Measurements from ENCODE around the gene DBNL. TPM values are rescaled to one million over a fixed set of nuclear protein-coding genes. Genes with fewer than 3 reads are reported as not detected.
A peak's percentile ranks its signal among the peaks of the same experiment; 100 is the strongest.
"Not testable (repeated sequence)": the region's sequence is repeated elsewhere in the genome, so short reads cannot be mapped to it uniquely, and the experiment has no call there.

DBNL gene
- total RNA-seq (100 to 1,000 TPM in 1 of 4 donors, 10 to 100 TPM in 3; 76.7 to 124 (median 86.6) TPM), polyA plus RNA-seq (100 to 1,000 TPM in 2 of 3 donors, 10 to 100 TPM in 1; 91.9 to 149 (median 102) TPM)

DNA sequence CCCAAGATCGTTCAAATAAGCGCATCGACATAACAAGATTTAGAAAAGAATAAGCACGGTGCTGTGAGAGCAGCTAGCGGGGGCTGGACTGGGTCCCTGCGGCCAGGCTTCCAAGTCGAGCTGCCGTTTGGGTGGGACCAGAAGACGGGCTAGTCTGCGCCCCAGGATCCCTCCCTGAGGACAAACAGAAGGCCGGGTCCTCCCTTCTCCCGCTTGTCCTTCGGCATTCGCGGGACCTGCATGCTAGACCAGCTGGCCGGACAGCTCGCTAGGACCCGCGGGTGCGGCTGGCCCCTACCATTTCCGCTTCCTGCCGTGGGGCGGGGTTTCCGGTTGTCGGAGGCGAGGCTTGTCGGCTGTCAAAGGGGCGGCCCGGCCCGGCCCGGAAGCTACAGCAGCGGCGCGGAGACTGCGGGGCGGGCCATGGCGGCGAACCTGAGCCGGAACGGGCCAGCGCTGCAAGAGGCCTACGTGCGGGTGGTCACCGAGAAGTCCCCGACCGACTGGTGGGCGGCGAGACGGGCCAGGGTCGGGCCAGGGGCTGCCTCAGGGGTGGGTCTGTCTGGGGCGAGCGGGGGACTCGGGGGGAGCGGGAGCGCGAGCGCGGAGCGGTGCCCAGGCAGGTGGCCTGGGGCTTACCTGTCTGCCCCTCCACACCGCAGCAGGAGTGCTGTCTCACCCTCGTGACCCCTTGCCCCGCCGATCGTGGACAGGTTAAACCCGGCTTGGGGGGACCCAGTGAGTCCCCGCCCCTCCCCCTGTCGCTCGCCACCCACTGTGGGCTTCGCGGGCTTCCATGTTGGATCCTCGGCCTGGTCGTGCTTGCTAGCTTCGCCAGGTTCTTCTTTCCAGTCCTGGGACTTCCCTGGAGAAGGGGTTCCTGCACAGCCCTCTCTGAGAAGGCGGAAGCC, at the start of gene DBNL:
Gene DBNL (plus strand): TSS at position 388 of the 911 bp plus-strand sequence. CDS start 36 bp downstream, at position 424.
- H3K9me3 ChIP-seq: no peaks in the 10 kb centered on the region
- 0 to 1% methylated on average over 74 of the region's 74 CpGs for WGBS, 2 donors
- intact Hi-C loops (cut with DNase I): loop anchor here (2.0 to 5.0 kb wide), 3 partner anchors 26 to 448 kb away; partner anchors contain the start of genes NUDCD3 and POLM
- TF ChIP-seq EP300 (IDR thresholded peaks at IDR 0.05): no peak
- TF ChIP-seq, protein P1, sequence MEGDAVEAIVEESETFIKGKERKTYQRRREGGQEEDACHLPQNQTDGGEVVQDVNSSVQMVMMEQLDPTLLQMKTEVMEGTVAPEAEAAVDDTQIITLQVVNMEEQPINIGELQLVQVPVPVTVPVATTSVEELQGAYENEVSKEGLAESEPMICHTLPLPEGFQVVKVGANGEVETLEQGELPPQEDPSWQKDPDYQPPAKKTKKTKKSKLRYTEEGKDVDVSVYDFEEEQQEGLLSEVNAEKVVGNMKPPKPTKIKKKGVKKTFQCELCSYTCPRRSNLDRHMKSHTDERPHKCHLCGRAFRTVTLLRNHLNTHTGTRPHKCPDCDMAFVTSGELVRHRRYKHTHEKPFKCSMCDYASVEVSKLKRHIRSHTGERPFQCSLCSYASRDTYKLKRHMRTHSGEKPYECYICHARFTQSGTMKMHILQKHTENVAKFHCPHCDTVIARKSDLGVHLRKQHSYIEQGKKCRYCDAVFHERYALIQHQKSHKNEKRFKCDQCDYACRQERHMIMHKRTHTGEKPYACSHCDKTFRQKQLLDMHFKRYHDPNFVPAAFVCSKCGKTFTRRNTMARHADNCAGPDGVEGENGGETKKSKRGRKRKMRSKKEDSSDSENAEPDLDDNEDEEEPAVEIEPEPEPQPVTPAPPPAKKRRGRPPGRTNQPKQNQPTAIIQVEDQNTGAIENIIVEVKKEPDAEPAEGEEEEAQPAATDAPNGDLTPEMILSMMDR (IDR thresholded peaks at IDR 0.05): no peak
- peak; percentile 63 to 89 for TF ChIP-seq POLR2A (IDR thresholded peaks at IDR 0.05)
- TF ChIP-seq POLR2AphosphoS5 (IDR thresholded peaks at IDR 0.05): peak; percentile 76 to 93 (median 88)
- H3K4me3 ChIP-seq: peak within 1 kb of the TSS; percentile 79 to 99 (median 94)
- H3K27ac ChIP-seq: peak within 1 kb of the TSS; percentile 86 to 91 (median 88)
- DNase-seq: peak; percentile 96
- peaks cover 0 to 16% (median under 1%) of the 10 kb centered on the region in 4 donors for H3K36me3 ChIP-seq
- peaks cover 0 to 48% (median 35%) of the 10 kb centered on the region in 4 donors for H3K4me1 ChIP-seq
- no peaks in the 10 kb centered on the region for H3K27me3 ChIP-seq

DNA sequence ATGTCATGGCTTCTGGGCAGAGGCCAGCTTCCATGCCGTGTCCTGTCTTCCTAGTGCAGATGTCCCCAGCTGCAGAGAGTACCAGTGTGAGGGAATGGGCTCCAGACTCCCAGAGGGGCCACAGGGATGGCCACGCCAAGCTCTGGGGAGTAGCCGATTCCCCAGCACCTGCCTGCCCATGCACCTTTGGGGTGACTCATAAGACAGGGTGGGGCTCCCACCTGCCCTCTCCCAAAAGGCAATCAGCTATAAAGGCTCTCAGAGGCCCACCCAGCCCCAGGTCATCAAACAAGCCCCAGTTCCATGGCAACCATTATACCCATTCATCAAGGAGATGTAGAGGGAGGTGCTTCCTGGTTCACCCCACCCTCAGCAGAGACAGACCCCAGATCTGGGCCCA, 47.0 kb upstream of the DBNL start, which contains the start of gene SPDYE1:
Gene SPDYE1 (plus strand): TSS at position 366 of the 400 bp plus-strand sequence. CDS start 2,053 bp downstream, outside the sequence.
- H3K9me3 ChIP-seq; DNase-seq; H3K4me1 ChIP-seq; H3K4me3 ChIP-seq; intact Hi-C loops (cut with DNase I); H3K27ac ChIP-seq; H3K36me3 ChIP-seq; H3K27me3 ChIP-seq: not testable (repeated sequence)
- WGBS, 2 donors: 81 to 92% methylated on average over 3 of the region's 3 CpGs

DNA sequence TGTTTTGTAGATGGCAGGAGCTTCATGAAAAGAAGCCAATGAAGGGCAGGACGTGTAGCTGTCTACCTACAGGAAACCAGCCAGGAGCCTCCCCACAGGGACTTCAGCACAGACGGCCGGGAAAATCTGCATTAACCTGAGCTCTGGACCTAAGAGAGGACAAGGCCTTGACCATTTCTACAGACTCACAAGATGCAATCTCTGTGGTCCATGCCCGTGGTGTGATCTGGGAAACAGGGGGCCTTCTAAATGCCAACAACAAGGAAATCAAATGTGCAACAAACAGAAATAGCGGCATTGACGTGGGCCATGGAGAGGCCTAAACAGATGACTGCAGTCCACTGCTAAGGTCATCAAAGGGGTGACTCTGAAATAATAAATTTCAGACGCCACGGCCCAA, 32.4 kb upstream of the DBNL start:
- 90 to 94% methylated on average over 7 to 8 of the region's 8 CpGs for WGBS, 2 donors
- H3K4me3 ChIP-seq; H3K27ac ChIP-seq; DNase-seq; H3K9me3 ChIP-seq; H3K27me3 ChIP-seq; intact Hi-C loops (cut with DNase I); H3K4me1 ChIP-seq: not testable (repeated sequence)
- H3K36me3 ChIP-seq: peaks cover 0 to 33% (median 6%) of the 10 kb centered on the region in 4 donors

DNA sequence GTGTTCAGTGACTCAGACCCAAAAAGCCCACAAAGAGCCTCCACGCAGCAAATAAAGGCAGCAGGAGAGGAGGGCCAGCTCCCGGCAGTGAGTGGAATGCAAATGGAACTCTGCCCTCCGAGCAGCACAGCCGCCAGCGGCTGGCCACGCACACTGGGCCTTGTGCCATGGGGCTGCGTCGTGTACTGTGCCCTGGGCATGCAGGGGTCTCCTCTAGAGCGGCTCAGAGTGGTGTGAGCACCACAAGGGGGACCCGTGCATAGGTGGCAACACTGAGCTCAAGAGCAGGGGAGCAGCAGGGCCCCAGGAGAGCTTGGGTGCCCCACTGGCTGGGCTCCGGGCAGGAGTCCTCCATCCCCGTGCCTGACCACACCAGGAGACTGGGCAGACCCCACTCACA, 29.4 kb upstream of the DBNL start:
- H3K4me3 ChIP-seq; intact Hi-C loops (cut with DNase I); H3K27me3 ChIP-seq; H3K9me3 ChIP-seq; H3K27ac ChIP-seq; DNase-seq: not testable (repeated sequence)
- Histone ChIP-seq H3K4me1 (peaks cover 0 to 15% (median 7%) of the 10 kb centered on the region in 4 donors), H3K36me3 (peaks cover 0 to 31% (median 6%) of the 10 kb centered on the region in 4 donors)
- 93 to 95% methylated on average over 10 of the region's 12 CpGs for WGBS, 2 donors

DNA sequence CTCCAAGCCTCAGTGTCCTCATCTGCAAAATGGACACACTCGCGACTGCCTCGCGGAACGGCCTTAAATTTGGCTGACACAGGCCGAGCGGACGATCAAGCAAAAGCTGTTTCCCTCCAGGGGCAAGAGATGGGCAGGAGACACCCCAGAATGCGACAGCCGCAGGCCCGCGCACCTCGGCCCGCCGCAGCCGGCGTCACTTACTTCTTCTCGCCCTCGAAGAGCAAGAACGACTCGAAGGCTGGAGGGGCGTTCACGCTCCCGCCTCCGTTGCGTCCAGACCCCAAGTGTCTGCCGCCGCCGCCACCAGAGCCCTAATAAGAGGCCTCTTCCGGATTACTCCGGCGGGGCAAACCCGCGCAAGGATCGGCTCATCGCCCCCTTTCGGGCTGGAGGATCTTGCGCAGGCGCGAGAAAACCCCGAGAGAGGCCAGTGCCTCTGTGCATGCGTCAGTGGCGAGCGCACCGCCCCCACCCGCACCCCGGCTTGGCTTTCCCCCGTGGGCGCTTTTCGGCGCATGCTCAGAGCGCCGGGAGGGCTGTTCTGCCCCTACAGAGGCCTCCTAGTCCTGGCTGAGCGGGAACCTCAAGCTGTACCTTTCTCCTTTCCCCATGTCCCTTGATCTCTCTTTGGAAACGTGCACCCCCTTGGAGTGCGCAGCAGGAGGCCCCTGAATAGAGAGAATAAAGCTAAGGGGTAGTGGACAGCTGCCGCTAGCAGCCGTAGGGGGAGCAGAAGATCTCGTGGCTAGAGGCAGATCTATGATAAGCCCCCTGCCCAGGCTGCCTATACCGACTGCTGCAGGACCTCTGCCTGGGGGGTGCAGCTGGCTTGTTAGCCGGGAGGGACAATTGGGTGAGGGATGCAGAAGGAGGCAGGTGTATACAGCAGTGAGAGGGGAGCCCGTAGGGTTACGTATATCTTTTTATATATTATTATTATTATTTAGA, 25.4 kb upstream of the DBNL start:
- DNase-seq: peak; percentile 99
- not testable (repeated sequence) for H3K27me3 ChIP-seq, H3K9me3 ChIP-seq
- TF ChIP-seq, protein P1 (IDR thresholded peaks at IDR 0.05): peak in 3 of 4 experiments; percentile 33 to 57 (median 40)
- TF ChIP-seq EP300 (IDR thresholded peaks at IDR 0.05) (peak in 1 of 4 donors; percentile 23), POLR2A (IDR thresholded peaks at IDR 0.05) (peak in 1 of 2 donors; percentile 31), POLR2AphosphoS5 (IDR thresholded peaks at IDR 0.05) (peak; percentile 17 to 81 (median 75))
- intact Hi-C loops (cut with DNase I): loop anchor here (2.0 kb wide), 1 partner anchor 26 kb away; the partner anchor contains the start of gene DBNL
- Histone ChIP-seq H3K4me1 (peaks cover 0 to 15% (median 7%) of the 10 kb centered on the region in 4 donors), H3K27ac (peak overlapping the region; percentile 77 to 83 (median 82)), H3K4me3 (peak overlapping the region; percentile 68 to 81 (median 74)), H3K36me3 (peaks cover 0 to 16% (median under 1%) of the 10 kb centered on the region in 4 donors)
- 2 to 3% methylated on average over 62 to 63 of the region's 63 CpGs for WGBS, 2 donors

DNA sequence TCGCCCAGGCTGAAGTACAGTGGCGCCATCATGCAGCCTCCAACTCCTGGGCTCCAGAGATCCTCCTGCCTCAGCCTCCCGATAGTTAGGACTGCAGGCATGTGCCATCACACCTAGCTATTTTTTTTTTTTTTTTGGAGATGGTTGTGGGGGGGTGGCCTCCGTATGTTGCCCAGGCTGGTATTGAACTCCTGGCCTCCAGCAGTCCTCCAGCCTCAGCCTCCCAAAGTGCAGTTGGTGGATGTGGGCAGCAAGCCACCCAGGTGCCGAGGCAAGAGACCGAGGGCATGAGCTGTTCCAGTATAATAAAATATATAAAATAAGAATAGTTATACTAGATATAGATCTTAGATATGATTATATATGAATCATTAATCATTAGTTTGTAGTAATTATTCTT, 24.7 kb upstream of the DBNL start:
- Histone ChIP-seq H3K36me3 (peaks cover 0 to 13% (median 0%) of the 10 kb centered on the region in 4 donors), H3K27ac (peak overlapping the region; percentile 77 to 83 (median 82))
- WGBS, 2 donors: 55 to 91% methylated on average over 6 of the region's 6 CpGs

DNA sequence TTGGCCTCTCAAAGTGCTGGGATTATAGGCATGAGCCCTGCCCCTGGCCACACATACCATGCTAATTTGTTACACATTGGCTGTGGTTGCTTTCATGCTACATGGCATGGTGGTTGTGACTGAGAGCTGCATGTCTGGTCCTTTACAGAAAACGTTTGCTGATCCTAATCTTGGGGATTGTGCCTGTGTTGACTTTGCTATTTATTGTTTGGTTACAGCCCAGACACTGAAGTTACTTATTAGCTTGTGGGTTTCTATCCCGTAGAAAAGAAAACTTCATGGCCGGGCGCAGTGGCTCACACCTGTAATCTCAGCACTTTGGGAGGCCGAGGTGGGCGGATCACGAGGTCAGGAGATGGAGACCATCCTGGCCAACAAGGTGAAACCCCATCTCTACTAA, 22.4 kb upstream of the DBNL start:
- intact Hi-C loops (cut with DNase I); H3K27ac ChIP-seq; DNase-seq; H3K4me3 ChIP-seq; H3K9me3 ChIP-seq; H3K27me3 ChIP-seq; H3K36me3 ChIP-seq: not testable (repeated sequence)
- WGBS, 2 donors: 24 to 72% methylated on average over 6 of the region's 7 CpGs
- H3K4me1 ChIP-seq: peaks cover 0 to 15% (median 7%) of the 10 kb centered on the region in 4 donors

More for the DNA sequence above, 24.7 kb upstream of the DBNL start:
- H3K27me3 ChIP-seq, DNase-seq, H3K9me3 ChIP-seq, H3K4me3 ChIP-seq: not testable (repeated sequence)
- peaks cover 0 to 15% (median 7%) of the 10 kb centered on the region in 4 donors for H3K4me1 ChIP-seq
- intact Hi-C loops (cut with DNase I): loop anchor here (2.0 kb wide), 1 partner anchor 25 kb away; the partner anchor contains the start of gene DBNL

DNA sequence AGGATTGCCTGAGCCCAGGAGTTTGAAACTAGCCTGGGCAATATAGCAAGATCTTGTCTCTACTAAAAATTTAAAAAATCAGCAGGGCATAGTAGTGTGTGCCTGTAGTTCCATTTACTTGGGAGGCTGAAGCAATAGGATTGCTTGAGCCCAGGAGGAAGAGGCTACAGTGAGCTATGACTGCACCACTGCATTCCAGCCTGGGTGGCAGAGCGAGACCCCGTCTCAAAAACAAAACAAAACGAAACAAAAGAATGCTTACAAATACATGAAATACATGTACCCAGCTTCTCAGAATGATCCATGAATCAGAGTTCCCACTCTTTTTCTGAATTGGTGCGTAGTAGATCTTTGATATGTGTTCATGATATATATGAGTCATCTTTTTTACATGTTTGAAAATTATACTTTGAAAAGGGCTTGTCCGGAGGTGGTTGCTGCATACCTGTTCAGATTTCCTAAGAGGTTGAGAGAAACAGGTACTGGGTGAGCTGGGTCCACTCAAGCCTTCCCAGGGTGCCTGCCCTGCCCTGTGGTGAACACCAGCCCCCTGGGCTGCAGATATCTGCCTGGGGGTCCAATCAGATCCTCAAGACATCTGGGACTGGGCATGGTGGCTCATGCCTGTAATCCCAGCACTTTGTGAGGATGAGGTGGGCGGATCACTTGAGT, 21.6 kb upstream of the DBNL start:
- DNase-seq; H3K27me3 ChIP-seq; H3K36me3 ChIP-seq; H3K9me3 ChIP-seq; H3K4me3 ChIP-seq; H3K4me1 ChIP-seq; H3K27ac ChIP-seq; intact Hi-C loops (cut with DNase I): not testable (repeated sequence)
- WGBS, 2 donors: 49 to 74% methylated on average over 6 of the region's 6 CpGs
